Calu3 (cell line): ENCODE measurements around the gene PAIP1. TPM values are rescaled to one million over a fixed set of nuclear protein-coding genes. Genes with fewer than 3 reads are reported as not detected.
"Not testable (repeated sequence)": the region's sequence is repeated elsewhere in the genome, so short reads cannot be mapped to it uniquely, and the experiment has no call there.

Experiments
- BruUV-seq: library from RNA; stranded (reverse); fragments of 400-500 nt; replicated peaks from 2 replicates; lab custom pipeline; 2021; lab: Mats Ljungman, UMichigan
- CTCF ChIA-PET: fragments of 300-600 bp; sonication (Branson Sonifier 250); formaldehyde crosslinking; loops from one replicate; lab custom pipeline; 2022; ENCODE audit warnings: antibody characterized with exemption; lab: Charles Lee
- DNase-seq: peaks from one replicate; pipeline ENCODE4 v3.0.0; 2022
- H3K27ac Mint-ChIP-seq: one replicate; pipeline ENCODE4 v1.8.0; 2022; ENCODE audit warnings: mixed read lengths; ENCODE audit not compliant: unreplicated experiment
- H3K27me3 Mint-ChIP-seq: one replicate; pipeline ENCODE4 v1.8.0; 2022; ENCODE audit warnings: mixed read lengths; ENCODE audit not compliant: unreplicated experiment
- H3K36me3 Mint-ChIP-seq: one replicate; pipeline ENCODE4 v1.8.0; 2022; ENCODE audit warnings: mild to moderate bottlenecking, moderate library complexity, mixed read lengths; ENCODE audit not compliant: insufficient read depth, unreplicated experiment
- H3K4me1 Mint-ChIP-seq: one replicate; pipeline ENCODE4 v1.8.0; 2022; ENCODE audit warnings: mild to moderate bottlenecking, low read depth, mixed read lengths; ENCODE audit not compliant: unreplicated experiment
- H3K4me3 Mint-ChIP-seq: one replicate; pipeline ENCODE4 v1.8.0; 2022; ENCODE audit warnings: mild to moderate bottlenecking, low read depth, moderate library complexity, mixed read lengths; ENCODE audit not compliant: unreplicated experiment
- H3K9me3 Mint-ChIP-seq: one replicate; pipeline ENCODE4 v1.8.0; 2022; ENCODE audit warnings: low read depth, mixed read lengths; ENCODE audit not compliant: unreplicated experiment
- CTCF ChIP-seq: fragments of 200-600 bp; IDR thresholded peaks from one replicate; pipeline ENCODE4 v1.8.0; 2022; ENCODE audit warnings: antibody characterized with exemption; ENCODE audit not compliant: unreplicated experiment
- intact Hi-C: fragments of 100-400 bp; cut with micrococcal nuclease; formaldehyde crosslinking; loops from one replicate; pipeline ENCODE4 v1.10.0; 2022; ENCODE audit not compliant: unreplicated experiment
- total RNA-seq: library from RNA; stranded (reverse); gene quantifications from 2 replicates; pipeline ENCODE4 v1.2.3, GENCODE V29; 2022

PAIP1 gene
- total RNA-seq, 1 experiment from 2014 or later = 97.4 TPM

GRCh38 chr5:43563321-43563720 is 6.4 kb upstream of the PAIP1 start:
- no peaks in the 10 kb centered on the region for H3K36me3 Mint-ChIP-seq
- H3K4me1 Mint-ChIP-seq = no peaks in the 10 kb centered on the region
- no peaks in the 10 kb centered on the region for H3K9me3 Mint-ChIP-seq
- H3K27ac Mint-ChIP-seq = no peak overlapping the region
- BruUV-seq = no TSS peak
- intact Hi-C loops = no loop called here
- no peaks in the 10 kb centered on the region for H3K27me3 Mint-ChIP-seq
- no peak overlapping the region for H3K4me3 Mint-ChIP-seq
- no peak for TF ChIP-seq CTCF
- no peak for DNase-seq
- CTCF ChIA-PET = no interaction called here

- H3K4me3 Mint-ChIP-seq = no peak overlapping the region
- no peak for DNase-seq
- H3K27me3 Mint-ChIP-seq = no peaks in the 10 kb centered on the region
- no TSS peak for BruUV-seq
- no peaks in the 10 kb centered on the region for H3K9me3 Mint-ChIP-seq
- CTCF ChIA-PET = no interaction called here
- no peaks in the 10 kb centered on the region for H3K4me1 Mint-ChIP-seq
- peaks cover 15% of the 10 kb centered on the region for H3K36me3 Mint-ChIP-seq
- H3K27ac Mint-ChIP-seq = no peak overlapping the region
- no peak for TF ChIP-seq CTCF
- intact Hi-C loops = no loop called here
Observed at GRCh38 chr5:43561356-43561755, 4.5 kb upstream of the PAIP1 start.

GRCh38 chr5:43560128-43560527 is 3.3 kb upstream of the PAIP1 start:
- Mint-ChIP-seq H3K27me3 (no peaks in the 10 kb centered on the region), H3K9me3 (no peaks in the 10 kb centered on the region), H3K4me1 (no peaks in the 10 kb centered on the region), H3K4me3 (no peak overlapping the region), H3K36me3 (peaks cover 24% of the 10 kb centered on the region), H3K27ac (no peak overlapping the region)
- TF ChIP-seq CTCF = no peak
- BruUV-seq = no TSS peak
- intact Hi-C loops = no loop called here
- DNase-seq = peak; percentile 2
- CTCF ChIA-PET = no interaction called here

GRCh38 chr5:43556607-43556856 is 345 bp downstream of the PAIP1 start:
- Mint-ChIP-seq H3K27ac (peak overlapping the region; percentile 88), H3K36me3 (peaks cover 27% of the 10 kb centered on the region)
- H3K9me3 Mint-ChIP-seq, CTCF ChIA-PET, H3K27me3 Mint-ChIP-seq, H3K4me1 Mint-ChIP-seq, DNase-seq, BruUV-seq, H3K4me3 Mint-ChIP-seq: not testable (repeated sequence)
- intact Hi-C loops = loop anchor here (5.0 kb wide), 1 partner anchor 46 kb away; the partner anchor contains the start of gene NNT

GRCh38 chr5:43555895-43556606 is 826 bp downstream of the PAIP1 start:
- no peaks in the 10 kb centered on the region for H3K27me3 Mint-ChIP-seq

More at GRCh38 chr5:43555895-43556606, 826 bp downstream of the PAIP1 start:
- H3K4me1 Mint-ChIP-seq = peaks cover 2% of the 10 kb centered on the region
- CTCF ChIA-PET = no interaction called here
- TF ChIP-seq CTCF = no peak
- intact Hi-C loops = loop anchor here (5.0 kb wide), 1 partner anchor 46 kb away; the partner anchor contains the start of gene NNT
- H3K4me3 Mint-ChIP-seq = no peak overlapping the region
- H3K27ac Mint-ChIP-seq = peak overlapping the region; percentile 88
- H3K36me3 Mint-ChIP-seq = peaks cover 31% of the 10 kb centered on the region
- no peaks in the 10 kb centered on the region for H3K9me3 Mint-ChIP-seq
- DNase-seq = peak; percentile 64
- no TSS peak for BruUV-seq
